HTERT RPE-1 (cell line): Measurements from ENCODE around the gene RIMS4.

Experiments
- in situ Hi-C: fragments of 300-500 bp; cut with MboI; formaldehyde crosslinking; loops from 4 replicates; pipeline ENCODE4 v1.14.3; 2020; ENCODE audit warnings: low sequenced_read_pairs

Gene RIMS4

GRCh38 chr20:44723391-44723790 lies 87.0 kb downstream of the RIMS4 start:
- in situ Hi-C loops: no loop called here

GRCh38 chr20:44722990-44723389 lies 87.4 kb downstream of the RIMS4 start:
- in situ Hi-C loops: no loop called here

GRCh38 chr20:44721785-44722054 lies 88.6 kb downstream of the RIMS4 start:
- in situ Hi-C loops: no loop called here

GRCh38 chr20:44720997-44721784 lies 89.2 kb downstream of the RIMS4 start:
- in situ Hi-C loops: no loop called here

- in situ Hi-C loops: no loop called here
These were observed 89.7 kb downstream of the RIMS4 start for GRCh38 chr20:44720621-44720996.

- in situ Hi-C loops: no loop called here
These were observed 90.5 kb downstream of the RIMS4 start for GRCh38 chr20:44719841-44720240.

- in situ Hi-C loops: no loop called here
These were observed 92.4 kb downstream of the RIMS4 start for GRCh38 chr20:44717986-44718385.

- in situ Hi-C loops: no loop called here
These were observed 93.8 kb downstream of the RIMS4 start for GRCh38 chr20:44716309-44717106.

- in situ Hi-C loops: no loop called here
These were observed 94.6 kb downstream of the RIMS4 start for GRCh38 chr20:44715499-44716308.

- in situ Hi-C loops: no loop called here
These were observed 95.4 kb downstream of the RIMS4 start, which contains the start of gene CCN5 for GRCh38 chr20:44714701-44715498. Gene CCN5 (plus strand): TSS chr20:44715369. CDS start chr20:44715391, 22 bp downstream.

GRCh38 chr20:44714102-44714700 lies 96.1 kb downstream of the RIMS4 start:
- in situ Hi-C loops: no loop called here

GRCh38 chr20:44711237-44711636 lies 99.1 kb downstream of the RIMS4 start:
- in situ Hi-C loops: no loop called here

- in situ Hi-C loops: no loop called here
These were observed 100.5 kb downstream of the RIMS4 start for GRCh38 chr20:44709797-44710196.

- in situ Hi-C loops: no loop called here
These were observed 101.0 kb downstream of the RIMS4 start for GRCh38 chr20:44709380-44709779.

- in situ Hi-C loops: no loop called here
These were observed 103.2 kb downstream of the RIMS4 start for GRCh38 chr20:44707018-44707579.

- in situ Hi-C loops: no loop called here
These were observed 103.9 kb downstream of the RIMS4 start for GRCh38 chr20:44706301-44707017.

GRCh38 chr20:44705364-44706094 lies 104.8 kb downstream of the RIMS4 start:
- in situ Hi-C loops: no loop called here

GRCh38 chr20:44704551-44704971 lies 105.8 kb downstream of the RIMS4 start:
- in situ Hi-C loops: no loop called here
